CD4-positive, alpha-beta memory T cell (primary cell): ENCODE measurements around the gene DYNC1H1. TPM values are rescaled to one million over a fixed set of nuclear protein-coding genes. Genes with fewer than 3 reads are reported as not detected.

Source experiments
- CTCF ChIA-PET: fragments of 350-600 bp; sonication (Branson Sonifier 250); formaldehyde crosslinking; loops from one replicate; lab custom pipeline; 2021; ENCODE audit warnings: inconsistent platforms; ENCODE audit not compliant: partially characterized antibody; lab: Charles Lee
- POLR2A ChIA-PET: fragments of 350-600 bp; sonication (Branson Sonifier 250); formaldehyde crosslinking; loops from one replicate; lab custom pipeline; 2021; ENCODE audit not compliant: partially characterized antibody; lab: Charles Lee
- DNase-seq, 5 donors: peaks; one replicate each; pipeline versions ENCODE4 v3.0.0 to v3.0.0-alpha.2; 2020 to 2022; ENCODE audit warnings: mixed read lengths in 1 of 5
- H3K27ac ChIP-seq: one replicate; pipeline ENCODE4 v1.7.0; 2013; ENCODE audit warnings: low read depth, low read length
- H3K27me3 ChIP-seq: 2 replicates; pipeline ENCODE4 v1.7.0; 2013; ENCODE audit warnings: mild to moderate bottlenecking, low read length, moderate library complexity; ENCODE audit not compliant: insufficient read depth
- H3K36me3 ChIP-seq: 2 replicates; pipeline ENCODE4 v1.7.0; 2013; ENCODE audit warnings: mild to moderate bottlenecking, low read length, moderate library complexity; ENCODE audit not compliant: insufficient read depth
- H3K4me1 ChIP-seq: 2 replicates; pipeline ENCODE4 v1.7.0; 2013; ENCODE audit warnings: mild to moderate bottlenecking, low read length, moderate library complexity; ENCODE audit not compliant: insufficient read depth
- H3K4me3 ChIP-seq, 2 donors: one replicate each; pipeline ENCODE4 v1.7.0; 2013; ENCODE audit warnings: low read length in 2 of 2, mild to moderate bottlenecking in 1 of 2
- H3K9me3 ChIP-seq, 2 donors: one replicate each; pipeline ENCODE4 v1.7.0; 2013; ENCODE audit warnings: low read length in 2 of 2, control low read depth in 1 of 2; ENCODE audit not compliant: control insufficient read depth in 1 of 2
- H3K27ac Mint-ChIP-seq, 7 donors: one replicate each; pipeline ENCODE4 v1.8.0; 2020 to 2021; ENCODE audit warnings: mixed read lengths in 7 of 7, mild to moderate bottlenecking in 6 of 7, inconsistent platforms in 3 of 7, moderate library complexity in 3 of 7
- H3K27me3 Mint-ChIP-seq, 2 donors: one replicate each; pipeline ENCODE4 v1.8.0; 2020 to 2021; ENCODE audit warnings: mixed read lengths in 2 of 2
- H3K36me3 Mint-ChIP-seq, 2 donors: one replicate each; pipeline ENCODE4 v1.8.0; 2020 to 2021; ENCODE audit warnings: mixed read lengths in 2 of 2, inconsistent platforms in 1 of 2, mild to moderate bottlenecking in 1 of 2
- H3K4me1 Mint-ChIP-seq, 4 donors: one replicate each; pipeline ENCODE4 v1.8.0; 2020 to 2021; ENCODE audit warnings: mixed read lengths in 4 of 4, mild to moderate bottlenecking in 1 of 4
- H3K4me3 Mint-ChIP-seq, 8 donors: one replicate each; pipeline ENCODE4 v1.8.0; 2020 to 2021; ENCODE audit warnings: mixed read lengths in 8 of 8, mild to moderate bottlenecking in 7 of 8, moderate library complexity in 6 of 8, inconsistent platforms in 3 of 8
- H3K9me3 Mint-ChIP-seq, 8 donors: one replicate each; pipeline ENCODE4 v1.8.0; 2020 to 2021; ENCODE audit warnings: mixed read lengths in 8 of 8, mild to moderate bottlenecking in 5 of 8, inconsistent platforms in 3 of 8, moderate library complexity in 1 of 8
- intact Hi-C: fragments of 100-400 bp; cut with micrococcal nuclease; formaldehyde crosslinking; loops from one replicate; pipeline ENCODE4 v1.15.1; 2023
- polyA plus RNA-seq, 2 donors: library from polyadenylated mRNA; unstranded; fragments of 300-500 nt; fragmentation: Illumina TruSeq; gene quantifications; one replicate each; pipeline ENCODE4 v1.2.3, GENCODE V29; 2021
- total RNA-seq, 2 experiments: library from RNA; stranded (reverse); gene quantifications; one replicate each; pipeline ENCODE4 v1.2.3, GENCODE V29; 2021

Gene DYNC1H1
- total and polyA plus RNA-seq, 4 experiments from 2014 or later, result 19.6 to 318 (median 188) TPM

- H3K36me3 Mint-ChIP-seq, result peaks cover 30 to 35% of the 10 kb centered on the region in 2 donors
- POLR2A ChIA-PET, result interaction anchor here (0.6 to 2.4 kb wide), 9 partner anchors 9 to 1792 kb away, joined by 3 to 11 read pairs (median 6); partner anchors contain the start of genes DYNC1H1, EIF5, WDR20 and ZNF839
- peaks cover 41% of the 10 kb centered on the region for H3K4me1 ChIP-seq
These were observed 123.8 kb downstream of the DYNC1H1 start for GRCh38 chr14:102088012-102088792.

GRCh38 chr14:102089621-102090343 lies 125.4 kb downstream of the DYNC1H1 start:
- no peaks in the 10 kb centered on the region for H3K9me3 ChIP-seq
- intact Hi-C loops, result loop anchor here (5.0 kb wide), 3 partner anchors 37 to 367 kb away; no protein-coding TSS in a partner anchor
- peaks cover 16 to 20% of the 10 kb centered on the region in 2 donors for H3K36me3 Mint-ChIP-seq
- H3K27ac Mint-ChIP-seq, result peak overlapping the region in 6 of 7 donors; percentile 56 to 96 (median 90)
- peaks cover 11% of the 10 kb centered on the region for H3K36me3 ChIP-seq
- H3K4me1 ChIP-seq, result peaks cover 25% of the 10 kb centered on the region
- peak overlapping the region; percentile 55 to 98 (median 90) for H3K4me3 Mint-ChIP-seq
- H3K4me3 ChIP-seq, result no peak overlapping the region
- no peak overlapping the region for H3K27ac ChIP-seq
- no peaks in the 10 kb centered on the region for H3K27me3 Mint-ChIP-seq
- ChIA-PET POLR2A (interaction anchor here (1.1 to 2.4 kb wide), 2 partner anchors 12 to 126 kb away, joined by 6 read pairs; partner anchors contain the start of gene DYNC1H1), CTCF (interaction anchor here (0.8 to 2.3 kb wide), 3 partner anchors 11 to 383 kb away, joined by 3 to 7 read pairs (median 6); no protein-coding TSS in a partner anchor)
- peaks cover 31 to 42% (median 33%) of the 10 kb centered on the region in 4 donors for H3K4me1 Mint-ChIP-seq
- DNase-seq, result no peak
- H3K27me3 ChIP-seq, result no peaks in the 10 kb centered on the region
- peaks cover 0 to 4% (median 0%) of the 10 kb centered on the region in 8 donors for H3K9me3 Mint-ChIP-seq

More at GRCh38 chr14:102088012-102088792, 123.8 kb downstream of the DYNC1H1 start:
- Mint-ChIP-seq H3K27ac (peak overlapping the region; percentile 93 to 96 (median 94)), H3K9me3 (peaks cover 0 to 4% (median 0%) of the 10 kb centered on the region in 8 donors), H3K27me3 (no peaks in the 10 kb centered on the region), H3K4me1 (peaks cover 42 to 58% (median 47%) of the 10 kb centered on the region in 4 donors), H3K4me3 (peak overlapping the region; percentile 89 to 98 (median 92))
- CTCF ChIA-PET, result interaction anchor here (1.0 to 2.3 kb wide), 3 partner anchors 8 to 382 kb away, joined by 3 to 7 read pairs (median 5); no protein-coding TSS in a partner anchor
- peak in 4 of 5 donors; percentile 30 to 60 (median 41) for DNase-seq
- Histone ChIP-seq H3K27ac (peak overlapping the region; percentile 94), H3K27me3 (no peaks in the 10 kb centered on the region), H3K9me3 (no peaks in the 10 kb centered on the region), H3K36me3 (peaks cover 27% of the 10 kb centered on the region), H3K4me3 (peak overlapping the region; percentile 19 to 85)
- intact Hi-C loops, result loop anchor here (5.0 kb wide), 3 partner anchors 36 to 366 kb away; no protein-coding TSS in a partner anchor

- intact Hi-C loops, result no loop called here
- H3K27ac Mint-ChIP-seq, result peak overlapping the region in 4 of 7 donors; percentile 19 to 93 (median 45)
- peaks cover 21 to 33% (median 24%) of the 10 kb centered on the region in 4 donors for H3K4me1 Mint-ChIP-seq
- peaks cover 0 to 2% (median 0%) of the 10 kb centered on the region in 8 donors for H3K9me3 Mint-ChIP-seq
- DNase-seq, result no peak
- peaks cover 7 to 10% of the 10 kb centered on the region in 2 donors for H3K36me3 Mint-ChIP-seq
- H3K36me3 ChIP-seq, result peaks cover 1% of the 10 kb centered on the region
- H3K27me3 ChIP-seq, result no peaks in the 10 kb centered on the region
- ChIA-PET POLR2A (interaction anchor here (2.1 kb wide), 1 partner anchor 125 kb away, joined by 4 read pairs; no protein-coding TSS in a partner anchor), CTCF (interaction anchor here (1.0 to 1.7 kb wide), 4 partner anchors 10 to 130 kb away, joined by 3 to 6 read pairs (median 4); no protein-coding TSS in a partner anchor)
- peak overlapping the region in 1 of 8 donors; percentile 59 for H3K4me3 Mint-ChIP-seq
- peaks cover 16% of the 10 kb centered on the region for H3K4me1 ChIP-seq
- H3K27ac ChIP-seq, result no peak overlapping the region
- no peaks in the 10 kb centered on the region for H3K27me3 Mint-ChIP-seq
- H3K4me3 ChIP-seq, result no peak overlapping the region
- H3K9me3 ChIP-seq, result no peaks in the 10 kb centered on the region
These were observed 126.3 kb downstream of the DYNC1H1 start for GRCh38 chr14:102090713-102091112.

GRCh38 chr14:102092806-102093205 lies 128.4 kb downstream of the DYNC1H1 start:
- H3K27me3 ChIP-seq, result no peaks in the 10 kb centered on the region
- H3K4me1 ChIP-seq, result peaks cover 11% of the 10 kb centered on the region
- peaks cover 18 to 25% (median 20%) of the 10 kb centered on the region in 4 donors for H3K4me1 Mint-ChIP-seq
- peaks cover 0 to 4% of the 10 kb centered on the region in 2 donors for H3K36me3 Mint-ChIP-seq
- CTCF ChIA-PET, result interaction anchor here (0.6 to 1.7 kb wide), 5 partner anchors 8 to 140 kb away, joined by 3 to 5 read pairs (median 4); no protein-coding TSS in a partner anchor
- H3K4me3 Mint-ChIP-seq, result no peak overlapping the region
- no peaks in the 10 kb centered on the region for H3K9me3 ChIP-seq
- intact Hi-C loops, result no loop called here
- no peak overlapping the region for H3K27ac Mint-ChIP-seq
- H3K27ac ChIP-seq, result no peak overlapping the region
- DNase-seq, result no peak
- H3K27me3 Mint-ChIP-seq, result no peaks in the 10 kb centered on the region
- POLR2A ChIA-PET, result interaction anchor here (1.0 kb wide), 1 partner anchor 8 kb away, joined by 3 read pairs; no protein-coding TSS in a partner anchor
- no peaks in the 10 kb centered on the region for H3K36me3 ChIP-seq
- H3K4me3 ChIP-seq, result no peak overlapping the region
- no peaks in the 10 kb centered on the region for H3K9me3 Mint-ChIP-seq

GRCh38 chr14:102094101-102094500 lies 129.7 kb downstream of the DYNC1H1 start:
- Mint-ChIP-seq H3K27me3 (no peaks in the 10 kb centered on the region), H3K36me3 (no peaks in the 10 kb centered on the region), H3K4me1 (peaks cover 8 to 15% (median 11%) of the 10 kb centered on the region in 4 donors), H3K4me3 (no peak overlapping the region), H3K27ac (no peak overlapping the region), H3K9me3 (no peaks in the 10 kb centered on the region)
- H3K27me3 ChIP-seq, result no peaks in the 10 kb centered on the region
- H3K36me3 ChIP-seq, result no peaks in the 10 kb centered on the region
- POLR2A ChIA-PET, result no interaction called here
- H3K9me3 ChIP-seq, result no peaks in the 10 kb centered on the region
- DNase-seq, result no peak
- CTCF ChIA-PET, result interaction anchor here (1.2 to 6.5 kb wide), 2 partner anchors 20 to 134 kb away, joined by 3 to 77 read pairs; no protein-coding TSS in a partner anchor
- H3K4me3 ChIP-seq, result no peak overlapping the region
- no peak overlapping the region for H3K27ac ChIP-seq
- intact Hi-C loops, result no loop called here
- H3K4me1 ChIP-seq, result no peaks in the 10 kb centered on the region

GRCh38 chr14:102095231-102095870 lies 131.0 kb downstream of the DYNC1H1 start:
- intact Hi-C loops, result no loop called here
- Mint-ChIP-seq H3K27me3 (no peaks in the 10 kb centered on the region), H3K9me3 (no peaks in the 10 kb centered on the region), H3K4me3 (no peak overlapping the region), H3K27ac (peak overlapping the region in 1 of 7 donors; percentile 72), H3K36me3 (no peaks in the 10 kb centered on the region), H3K4me1 (peaks cover 0 to 4% (median under 1%) of the 10 kb centered on the region in 4 donors)
- DNase-seq, result no peak
- H3K4me1 ChIP-seq, result no peaks in the 10 kb centered on the region
- no peak overlapping the region for H3K4me3 ChIP-seq
- ChIA-PET CTCF (interaction anchor here (0.6 to 6.5 kb wide), 20 partner anchors 7 to 389 kb away, joined by 3 to 77 read pairs (median 6); no protein-coding TSS in a partner anchor), POLR2A (interaction anchor here (1.6 kb wide), 1 partner anchor 388 kb away, joined by 4 read pairs; no protein-coding TSS in a partner anchor)
- no peak overlapping the region for H3K27ac ChIP-seq
- no peaks in the 10 kb centered on the region for H3K9me3 ChIP-seq
- H3K36me3 ChIP-seq, result no peaks in the 10 kb centered on the region
- H3K27me3 ChIP-seq, result no peaks in the 10 kb centered on the region
